NCI-H146 treated with DMSO at 0.1 percent for 48 hours (cell line): ENCODE measurements around the gene CBLC.
A peak's percentile ranks its signal among the peaks of the same experiment; 100 is the strongest.

ENCODE experiments used
- DNase-seq: peaks from one replicate; lab custom pipeline; 2025; ENCODE audit not compliant: unreplicated experiment; lab: John Stamatoyannopoulos, UW

Gene CBLC

DNA sequence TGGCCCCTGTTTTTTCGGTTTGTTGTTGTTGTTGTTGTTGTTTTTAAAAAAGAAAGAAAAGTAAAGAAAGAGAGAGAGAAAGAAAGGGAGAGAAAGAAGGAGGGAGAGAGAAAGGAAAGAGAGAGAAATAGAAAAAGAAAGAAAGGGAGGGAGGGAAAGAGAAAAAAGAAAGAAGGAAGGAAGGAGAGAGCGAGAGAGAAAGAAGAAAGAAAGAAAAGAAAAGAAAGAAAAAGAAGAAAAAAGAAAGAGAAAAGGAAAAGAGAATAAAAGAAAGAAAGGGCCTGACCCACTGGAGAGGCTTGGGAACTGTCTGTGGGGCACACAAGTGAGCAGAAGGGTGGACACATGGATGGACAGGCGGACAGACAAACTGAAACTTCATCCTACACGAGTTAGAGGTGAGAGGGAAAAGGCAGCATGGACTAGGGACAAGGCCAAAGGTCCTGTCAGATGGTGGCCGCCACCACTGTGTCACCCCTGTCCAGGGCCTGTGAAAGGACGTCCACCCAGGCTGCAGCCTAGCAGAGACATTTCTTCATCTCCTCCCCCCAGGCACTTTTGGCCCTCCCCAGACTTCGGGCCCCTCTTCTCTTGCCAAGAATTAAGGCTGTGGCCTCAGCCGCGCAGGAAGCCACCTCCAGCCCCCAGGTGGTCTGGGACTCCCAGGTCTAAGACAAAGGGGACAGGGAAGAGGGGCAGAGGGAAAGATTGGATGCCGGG is 22.1 kb downstream of the CBLC start:
- DNase-seq = no peak

DNA sequence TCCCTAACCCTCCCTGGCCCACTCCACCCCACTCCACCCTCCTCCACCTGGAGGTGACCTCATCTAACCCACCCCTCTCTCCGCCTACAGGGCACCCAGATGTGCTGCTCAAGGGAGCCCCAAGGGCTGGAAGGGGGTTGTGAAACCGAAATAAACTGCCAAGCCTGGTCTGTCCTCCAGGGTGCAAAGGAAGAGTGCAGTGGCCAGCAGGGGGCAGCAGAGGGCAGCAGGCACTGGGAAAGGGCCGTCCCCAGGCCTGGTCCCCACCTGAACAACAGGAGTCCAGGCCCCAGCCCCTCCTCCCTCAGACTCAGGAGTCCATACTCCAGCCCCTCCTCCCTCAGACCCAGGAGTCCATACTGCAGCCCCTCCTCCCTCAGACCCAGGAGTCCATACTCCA is 22.8 kb downstream of the CBLC start:
- DNase-seq = peak; percentile 64

DNA sequence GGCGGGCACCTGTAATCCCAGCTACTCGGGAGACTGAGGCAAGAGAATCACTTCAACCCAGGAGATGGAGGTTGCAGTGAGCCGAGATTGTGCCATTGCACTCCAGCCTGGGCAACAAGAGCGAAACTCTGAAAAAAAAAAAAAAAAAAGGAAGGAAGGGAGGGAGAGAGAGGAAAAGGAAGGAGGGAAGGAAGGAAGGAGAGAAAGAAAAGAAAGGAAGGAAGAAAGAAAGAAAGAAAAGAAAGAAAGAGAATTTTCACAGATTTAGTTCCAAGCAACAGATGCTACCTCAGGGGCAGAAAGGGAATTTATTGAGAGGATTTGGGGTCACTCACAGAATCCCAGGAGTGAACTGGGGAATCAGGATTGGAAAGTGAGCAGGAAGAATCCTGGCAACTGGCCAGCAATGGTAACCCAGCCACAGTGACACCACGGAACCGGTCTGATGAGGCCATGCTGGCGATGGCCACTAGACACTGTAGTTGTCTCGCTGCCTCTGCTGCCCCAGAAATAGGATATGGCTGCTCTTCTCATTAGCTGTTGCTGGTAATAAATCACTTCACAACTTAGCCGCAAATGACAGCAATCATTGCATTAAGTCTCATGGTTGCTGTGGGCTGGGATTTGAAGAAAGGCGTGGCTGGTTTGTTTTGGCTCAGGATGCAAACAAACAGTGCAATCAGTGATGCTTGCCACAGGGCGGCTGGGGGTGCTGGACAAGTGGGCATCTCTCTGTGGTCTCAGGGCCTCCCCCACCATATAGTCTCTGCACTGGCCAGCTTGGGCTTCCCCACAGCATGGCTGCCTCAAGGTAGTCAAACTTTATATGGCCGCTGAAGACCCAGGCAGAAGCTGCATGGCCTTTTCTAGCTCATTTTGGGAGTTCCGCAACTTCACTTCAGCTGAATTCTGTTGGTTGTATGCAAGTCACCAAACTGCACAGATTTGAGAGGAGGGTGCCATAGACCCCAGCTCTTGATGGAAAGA is 26.0 kb downstream of the CBLC start:
- DNase-seq = no peak

DNA sequence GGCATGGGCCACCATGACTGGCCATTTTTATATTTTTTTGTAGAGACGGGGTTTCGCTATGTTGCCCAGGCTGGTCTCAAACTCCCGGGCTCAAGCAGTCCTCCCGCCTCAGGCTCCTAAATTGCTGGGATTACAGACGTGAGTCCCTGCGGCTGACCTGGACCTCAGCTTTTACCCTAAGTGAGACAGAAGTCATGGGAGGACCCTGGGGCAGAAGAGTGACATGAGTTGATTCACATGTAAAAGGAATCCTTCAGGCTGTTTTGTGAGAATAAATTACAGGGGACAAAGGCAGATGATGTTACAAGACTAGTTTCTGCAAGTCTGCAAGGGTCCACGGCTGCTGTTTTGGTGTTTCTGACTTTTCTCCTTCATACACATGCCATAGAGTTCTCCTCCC is 28.6 kb downstream of the CBLC start:
- no peak for DNase-seq

DNA sequence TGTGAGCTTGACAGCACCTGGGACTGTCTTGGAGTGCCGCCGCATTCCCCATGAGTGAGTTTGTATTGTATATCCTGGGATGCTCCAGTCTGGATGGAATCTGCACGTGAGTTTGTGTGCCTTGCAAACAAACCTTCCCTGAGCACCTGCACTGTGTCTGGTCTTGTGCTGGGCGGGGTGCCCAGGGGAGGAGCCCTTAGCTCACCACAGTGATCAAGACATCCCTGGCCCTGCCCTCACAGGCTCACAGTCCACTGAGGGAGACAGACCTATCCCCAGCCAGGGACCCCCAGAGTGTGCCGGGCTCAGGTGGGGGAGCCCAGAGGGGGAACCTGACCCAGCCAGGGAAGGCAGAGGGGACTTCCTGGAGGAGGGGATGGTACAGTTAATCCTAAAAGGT is 29.5 kb downstream of the CBLC start:
- DNase-seq = peak; percentile 87

DNA sequence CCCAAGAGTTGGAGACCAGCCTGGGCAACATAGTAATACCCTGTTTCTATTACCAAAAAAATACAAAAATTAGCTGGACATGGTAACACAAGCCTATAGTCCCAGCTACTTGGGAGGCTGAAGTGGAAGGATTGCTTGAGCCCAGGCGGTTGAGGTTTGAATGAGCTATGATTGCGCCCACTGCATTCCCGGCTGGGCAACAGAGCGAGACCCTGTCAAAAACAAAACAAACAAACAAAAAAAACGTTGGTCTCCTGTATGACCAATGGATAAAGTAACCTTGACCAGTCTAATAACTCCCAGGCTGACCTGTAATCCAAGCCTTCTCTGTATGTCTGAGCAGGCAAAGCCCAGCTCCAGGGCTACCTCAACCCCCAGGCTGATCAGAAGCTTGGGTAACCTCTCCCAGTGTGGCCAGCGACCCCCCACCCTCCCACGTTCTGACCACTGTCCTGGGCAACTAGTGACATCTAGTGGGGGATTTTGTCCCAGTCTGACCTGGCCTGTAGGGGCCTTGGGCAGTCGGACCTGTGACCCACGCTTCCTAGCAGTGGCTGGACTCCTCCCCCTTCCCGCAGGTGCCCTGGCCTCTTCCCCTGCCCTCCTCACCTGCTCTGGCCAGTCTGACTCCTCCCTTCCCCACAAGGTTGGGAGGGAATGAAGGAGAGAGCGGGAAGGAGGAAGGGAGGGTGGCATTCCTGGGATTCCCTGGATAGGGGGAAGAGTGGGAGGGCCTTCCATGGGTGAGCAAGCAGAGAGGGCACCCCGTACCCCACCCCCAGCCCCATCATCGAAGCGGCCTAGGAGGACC is 30.2 kb downstream of the CBLC start:
- peak; percentile 96 for DNase-seq

DNA sequence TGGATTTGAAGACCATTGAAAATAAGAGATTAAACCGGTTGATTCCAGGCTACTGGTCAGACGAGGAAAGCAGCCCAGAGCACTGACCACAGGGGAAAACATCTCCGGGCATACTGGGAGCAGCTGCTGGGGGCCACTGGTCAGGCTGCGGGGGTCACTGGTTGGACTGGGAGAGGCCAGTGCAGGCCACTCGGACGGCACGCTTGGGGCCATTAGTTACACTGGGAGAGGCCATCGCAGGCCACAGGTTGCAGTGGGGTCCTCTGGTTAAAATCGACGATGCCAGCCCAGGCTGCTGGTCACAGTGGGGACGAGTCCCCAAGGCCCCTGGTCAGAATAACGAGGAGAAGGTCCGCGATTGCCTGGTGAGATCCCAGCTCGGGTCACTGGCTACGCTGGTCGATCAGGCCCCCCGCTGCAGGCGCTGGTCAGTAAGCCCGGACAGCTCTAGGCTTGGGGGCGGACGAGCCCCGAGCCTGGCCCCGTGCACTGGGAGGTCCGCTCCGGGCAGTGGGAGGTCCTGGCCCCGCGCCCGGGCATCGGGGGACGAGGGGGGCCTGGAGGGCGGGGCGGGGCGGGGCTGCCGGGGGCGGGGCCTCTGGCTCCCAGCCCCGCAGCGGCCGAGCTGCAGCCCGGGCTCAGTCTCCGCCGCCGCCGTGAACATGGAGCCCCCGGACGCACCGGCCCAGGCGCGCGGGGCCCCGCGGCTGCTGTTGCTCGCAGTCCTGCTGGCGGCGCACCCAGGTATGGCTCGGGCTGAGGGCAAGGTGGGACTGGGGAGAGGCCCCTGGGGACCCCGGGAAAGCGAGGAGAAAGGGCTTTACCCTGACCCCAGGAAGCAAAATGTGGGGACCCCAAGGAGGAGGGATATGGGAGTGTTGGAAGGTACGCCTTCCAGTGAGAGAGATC is 31.0 kb downstream of the CBLC start, which contains the start of gene BCAM:
TSS of gene BCAM (plus strand) at position 641 of the 909 bp plus-strand sequence. CDS start at position 663, 22 bp downstream.
- peak; percentile 53 for DNase-seq

DNA sequence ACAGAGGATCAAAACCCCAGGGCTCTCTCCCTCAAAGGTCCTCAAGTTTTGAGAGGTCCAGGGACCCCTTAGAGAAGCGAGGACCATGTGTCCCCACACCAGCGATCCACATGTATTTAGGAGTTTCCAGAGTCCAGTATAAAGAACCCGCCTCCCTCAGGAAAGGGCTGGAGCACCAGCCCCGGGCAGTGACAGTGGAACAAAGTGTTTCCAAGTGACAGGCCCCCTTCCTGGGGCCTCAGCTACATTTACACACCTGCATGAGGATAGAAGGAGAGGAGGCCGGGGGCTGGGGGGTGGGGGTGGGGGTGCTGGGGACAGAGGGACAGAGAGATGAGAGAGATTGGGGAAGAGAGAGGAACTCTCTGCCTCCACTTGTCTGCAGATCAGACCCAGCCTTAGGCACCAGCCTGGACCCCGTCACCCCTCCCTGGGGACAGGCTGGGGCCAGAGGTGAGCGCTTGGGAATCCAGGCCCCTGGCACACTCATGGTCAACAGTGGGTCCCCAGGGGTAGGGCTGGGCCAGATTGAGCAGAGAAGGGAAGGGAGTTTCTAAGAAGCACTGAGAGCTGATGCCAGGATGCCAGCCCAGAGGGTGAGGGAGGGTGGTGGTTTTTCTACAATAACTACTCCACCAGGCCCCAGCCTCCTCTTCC is 32.0 kb downstream of the CBLC start:
- peak; percentile 19 for DNase-seq

DNA sequence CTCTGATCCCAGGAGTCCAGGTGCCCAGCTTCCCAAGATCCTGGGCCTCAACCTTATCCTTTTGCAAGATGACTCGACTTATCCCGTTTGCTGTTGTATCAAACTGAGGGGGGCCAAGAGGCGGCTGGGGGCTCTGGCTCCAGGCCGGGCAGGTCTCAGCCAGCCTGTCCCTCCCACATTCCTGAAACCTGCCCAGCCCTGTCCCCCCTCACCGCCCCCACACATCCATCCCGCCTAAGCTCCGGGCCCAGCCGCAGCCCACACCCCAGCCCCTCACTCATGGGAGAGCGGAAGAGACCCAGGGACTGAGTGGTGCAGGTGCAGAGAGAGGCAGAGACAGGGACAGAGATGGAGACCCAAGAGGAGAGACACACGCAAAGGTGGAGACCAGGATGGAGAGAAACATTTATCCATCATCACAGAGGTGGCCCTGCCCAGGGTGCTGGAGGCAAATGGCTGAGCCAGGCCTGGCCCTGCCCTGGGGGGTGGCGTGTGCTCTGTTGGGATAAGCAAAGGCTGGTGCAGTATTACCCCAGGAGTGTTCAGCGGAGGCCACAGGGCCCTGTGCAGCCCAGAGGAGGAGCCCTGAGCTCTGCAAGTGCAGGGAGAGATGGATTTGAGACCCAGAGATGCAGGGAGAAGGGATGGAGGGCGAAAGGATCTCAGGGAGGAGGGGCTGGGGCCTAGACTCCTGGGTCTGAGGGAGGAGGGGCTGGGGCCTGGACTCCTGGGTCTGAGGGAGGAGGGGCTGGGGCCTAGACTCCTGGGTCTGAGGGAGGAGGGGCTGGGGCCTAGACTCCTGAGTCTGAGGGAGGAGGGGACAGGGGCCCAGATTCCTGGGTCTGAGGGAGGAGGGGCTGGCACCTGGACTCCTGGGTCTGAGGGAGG is 32.8 kb downstream of the CBLC start:
- DNase-seq = no peak

DNA sequence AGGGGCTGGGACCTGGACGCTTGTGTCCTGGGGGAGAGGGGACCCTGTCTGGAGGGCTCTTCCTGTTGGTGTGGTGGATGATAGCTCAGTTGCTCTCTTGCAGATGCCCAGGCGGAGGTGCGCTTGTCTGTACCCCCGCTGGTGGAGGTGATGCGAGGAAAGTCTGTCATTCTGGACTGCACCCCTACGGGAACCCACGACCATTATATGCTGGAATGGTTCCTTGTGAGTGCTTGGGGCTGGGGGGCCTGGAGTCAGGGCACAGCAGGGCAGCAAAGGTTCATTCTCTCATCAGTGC is 33.4 kb downstream of the CBLC start:
- no peak for DNase-seq

DNA sequence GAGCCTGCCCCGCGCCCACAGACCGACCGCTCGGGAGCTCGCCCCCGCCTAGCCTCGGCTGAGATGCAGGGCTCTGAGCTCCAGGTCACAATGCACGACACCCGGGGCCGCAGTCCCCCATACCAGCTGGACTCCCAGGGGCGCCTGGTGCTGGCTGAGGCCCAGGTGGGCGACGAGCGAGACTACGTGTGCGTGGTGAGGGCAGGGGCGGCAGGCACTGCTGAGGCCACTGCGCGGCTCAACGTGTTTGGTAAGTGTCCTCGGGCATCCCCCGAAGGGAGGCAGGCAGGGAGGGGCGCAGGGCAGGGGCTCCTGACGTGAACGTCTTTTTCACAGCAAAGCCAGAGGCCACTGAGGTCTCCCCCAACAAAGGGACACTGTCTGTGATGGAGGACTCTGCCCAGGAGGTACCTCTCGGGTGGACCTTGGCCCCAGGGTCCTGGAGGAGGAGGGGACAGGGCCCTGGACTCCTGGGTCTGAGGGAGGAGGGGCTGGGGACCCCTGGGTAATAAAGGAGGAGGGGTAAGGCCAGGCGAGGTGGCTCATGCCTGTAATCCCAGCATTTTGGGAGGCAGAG is 34.5 kb downstream of the CBLC start:
- DNase-seq = no peak

DNA sequence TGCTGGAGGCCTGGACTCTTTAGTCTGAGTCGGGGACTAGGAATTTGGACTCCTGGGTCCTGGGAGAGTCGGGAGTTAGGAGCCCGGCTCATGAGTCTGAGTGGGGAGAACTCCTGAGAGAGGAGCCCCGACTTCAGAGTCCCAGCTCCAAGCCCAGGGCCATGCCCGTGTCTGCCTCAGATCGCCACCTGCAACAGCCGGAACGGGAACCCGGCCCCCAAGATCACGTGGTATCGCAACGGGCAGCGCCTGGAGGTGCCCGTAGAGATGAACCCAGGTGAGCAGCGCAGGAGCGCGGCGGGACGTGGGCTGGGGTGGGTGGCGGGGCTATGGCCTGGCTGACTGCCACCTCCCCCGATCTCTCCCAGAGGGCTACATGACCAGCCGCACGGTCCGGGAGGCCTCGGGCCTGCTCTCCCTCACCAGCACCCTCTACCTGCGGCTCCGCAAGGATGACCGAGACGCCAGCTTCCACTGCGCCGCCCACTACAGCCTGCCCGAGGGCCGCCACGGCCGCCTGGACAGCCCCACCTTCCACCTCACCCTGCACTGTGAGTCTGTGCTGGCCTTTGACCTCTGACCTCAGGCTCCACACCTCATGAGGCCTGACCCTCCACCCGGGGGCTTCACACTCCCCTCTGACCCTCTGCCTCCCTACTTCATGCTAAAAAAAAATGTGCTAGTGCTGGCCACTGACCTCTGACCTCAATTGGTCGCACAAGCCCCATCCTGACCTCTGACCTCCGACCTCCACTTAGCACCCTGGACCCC is 35.6 kb downstream of the CBLC start:
- no peak for DNase-seq

DNA sequence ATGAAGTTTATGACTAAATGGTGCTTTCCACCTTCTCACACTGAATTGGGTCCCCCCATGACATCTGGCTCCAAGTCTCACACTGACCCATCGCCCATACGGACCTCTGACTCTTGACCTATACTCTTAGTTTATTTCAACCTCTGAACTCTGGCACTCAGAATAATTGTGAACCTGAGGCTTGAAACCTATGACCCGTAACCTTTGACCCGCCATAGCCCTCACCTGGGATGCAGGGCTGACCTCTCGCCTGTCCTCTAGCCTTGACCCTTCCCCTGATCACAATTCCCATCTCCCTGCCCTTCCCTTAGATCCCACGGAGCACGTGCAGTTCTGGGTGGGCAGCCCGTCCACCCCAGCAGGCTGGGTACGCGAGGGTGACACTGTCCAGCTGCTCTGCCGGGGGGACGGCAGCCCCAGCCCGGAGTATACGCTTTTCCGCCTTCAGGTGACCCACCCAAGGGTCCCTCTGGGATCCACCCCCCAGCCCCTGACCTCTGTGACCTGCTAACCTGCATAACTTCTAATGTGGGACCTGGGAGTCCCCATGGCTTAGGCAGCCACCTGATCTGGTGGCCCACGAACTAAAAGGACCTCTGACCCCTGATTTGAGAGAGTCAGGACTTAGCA is 36.3 kb downstream of the CBLC start:
- no peak for DNase-seq

DNA sequence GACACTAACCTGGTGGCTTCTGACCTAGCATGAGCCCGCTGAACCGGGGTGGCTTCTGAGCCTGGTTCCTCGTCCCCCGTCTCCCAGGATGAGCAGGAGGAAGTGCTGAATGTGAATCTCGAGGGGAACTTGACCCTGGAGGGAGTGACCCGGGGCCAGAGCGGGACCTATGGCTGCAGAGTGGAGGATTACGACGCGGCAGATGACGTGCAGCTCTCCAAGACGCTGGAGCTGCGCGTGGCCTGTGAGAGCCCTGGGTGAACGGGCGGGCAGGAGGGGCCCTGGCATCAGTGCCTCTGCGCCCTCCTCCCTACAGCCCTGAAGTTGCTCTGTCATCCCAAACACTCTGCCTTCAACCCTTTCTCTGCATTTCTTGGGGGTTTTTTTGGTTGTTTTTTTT is 36.8 kb downstream of the CBLC start:
- DNase-seq = no peak

DNA sequence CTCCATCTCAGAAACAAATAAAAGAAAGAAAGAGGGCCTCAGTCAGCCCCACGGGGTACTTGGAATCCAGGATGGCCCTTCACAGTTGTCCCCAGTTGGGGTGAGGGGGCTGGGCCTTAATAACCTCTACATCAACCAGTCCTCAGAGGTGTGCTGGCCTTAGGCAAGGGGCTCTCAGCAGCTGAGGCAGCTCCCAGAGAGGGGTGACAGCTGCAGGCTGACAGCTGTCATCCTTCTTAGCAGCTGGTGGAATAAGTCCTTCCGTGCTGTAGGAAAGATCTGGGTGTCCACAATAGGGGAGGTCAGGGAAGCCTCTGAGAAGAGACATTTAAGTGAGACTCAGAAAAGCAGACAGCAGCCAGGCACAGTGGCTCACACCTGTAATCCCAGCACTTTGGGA is 38.6 kb downstream of the CBLC start:
- no peak for DNase-seq

DNA sequence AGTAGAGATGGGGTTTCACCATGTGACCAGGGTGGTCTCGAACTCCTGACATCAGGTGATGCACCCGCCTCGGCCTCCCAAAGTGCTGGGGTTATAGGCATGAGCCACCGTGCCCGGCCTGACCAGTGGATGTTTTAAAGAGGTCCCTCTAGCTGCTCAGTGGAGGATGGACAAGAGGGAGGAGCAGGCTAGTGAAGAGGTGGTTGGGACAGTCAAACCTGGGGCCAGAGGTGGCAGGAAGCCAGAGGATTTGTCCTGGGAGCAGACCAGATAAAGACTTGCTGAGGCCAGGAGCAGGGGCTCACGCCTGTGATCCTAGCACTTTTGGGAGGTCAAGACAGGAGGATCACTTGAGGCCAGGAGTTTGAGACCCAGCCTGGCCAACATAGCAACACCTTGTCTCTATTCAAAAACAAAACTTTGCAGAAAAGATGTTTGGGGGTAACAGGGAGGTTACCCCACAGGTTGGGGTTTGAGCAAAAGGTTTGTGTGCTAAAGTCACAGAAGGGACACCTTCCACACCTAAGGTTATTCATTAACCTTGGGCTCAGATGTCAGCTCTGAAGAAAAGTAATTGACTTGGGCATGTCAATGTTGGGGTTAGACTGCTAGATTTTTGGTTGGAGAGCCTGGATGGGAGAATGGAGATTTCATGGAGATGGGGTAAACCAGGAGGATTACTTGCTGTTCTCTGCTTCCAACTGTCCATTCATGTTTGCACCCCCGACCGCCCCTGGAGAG is 40.2 kb downstream of the CBLC start:
- DNase-seq = no peak
